Left forelimb (tissue), 1 donor: ENCODE data around the gene EGLN3.

Experiments
- DNase-seq: peaks from one replicate; pipeline ENCODE4 v3.0.0-alpha.2; 2018; ENCODE audit warnings: low spot score

Gene EGLN3

GRCh38 chr14:33910435-33910834 lies 40.4 kb downstream of the EGLN3 start:
- no peak for DNase-seq

- DNase-seq: no peak
These were observed 41.3 kb downstream of the EGLN3 start for GRCh38 chr14:33909380-33910084.

- DNase-seq: no peak
These were observed 42.2 kb downstream of the EGLN3 start for GRCh38 chr14:33908540-33909223.

- no peak for DNase-seq
These were observed 43.9 kb downstream of the EGLN3 start for GRCh38 chr14:33906968-33907367.

- no peak for DNase-seq
These were observed 46.3 kb downstream of the EGLN3 start for GRCh38 chr14:33904609-33905008.

- no peak for DNase-seq
These were observed 47.5 kb downstream of the EGLN3 start for GRCh38 chr14:33903369-33903768.

- no peak for DNase-seq
These were observed 48.5 kb downstream of the EGLN3 start for GRCh38 chr14:33902363-33902762.

- DNase-seq: no peak
These were observed 49.3 kb downstream of the EGLN3 start for GRCh38 chr14:33901426-33902155.

- no peak for DNase-seq
These were observed 50.2 kb downstream of the EGLN3 start for GRCh38 chr14:33900706-33901105.

- no peak for DNase-seq
These were observed 51.0 kb downstream of the EGLN3 start for GRCh38 chr14:33899723-33900341.

GRCh38 chr14:33897878-33898535 lies 52.9 kb downstream of the EGLN3 start:
- no peak for DNase-seq

- no peak for DNase-seq
These were observed 53.5 kb downstream of the EGLN3 start for GRCh38 chr14:33897382-33897781.

- DNase-seq: no peak
These were observed 56.5 kb downstream of the EGLN3 start for GRCh38 chr14:33894339-33894738.

- no peak for DNase-seq
These were observed 59.2 kb downstream of the EGLN3 start for GRCh38 chr14:33891700-33892099.

GRCh38 chr14:33884916-33885315 lies 66.0 kb downstream of the EGLN3 start:
- DNase-seq: no peak

- DNase-seq: no peak
These were observed 70.5 kb downstream of the EGLN3 start for GRCh38 chr14:33880330-33880729.

GRCh38 chr14:33879684-33880286 lies 71.1 kb downstream of the EGLN3 start:
- no peak for DNase-seq

GRCh38 chr14:33876274-33876673 lies 74.6 kb downstream of the EGLN3 start:
- DNase-seq: no peak
